GM18520 (cell line): ENCODE results near the gene GMNC.

ENCODE experiments used
- ATAC-seq: cut with Tn5 transposase; IDR thresholded peaks from one replicate; pipeline ENCODE4 v1.9.1; 2021; ENCODE audit not compliant: unreplicated experiment

GMNC gene

GRCh38 chr3:190853464-190853863 lies 9.0 kb downstream of the GMNC start:
- ATAC-seq = no peak

DNA sequence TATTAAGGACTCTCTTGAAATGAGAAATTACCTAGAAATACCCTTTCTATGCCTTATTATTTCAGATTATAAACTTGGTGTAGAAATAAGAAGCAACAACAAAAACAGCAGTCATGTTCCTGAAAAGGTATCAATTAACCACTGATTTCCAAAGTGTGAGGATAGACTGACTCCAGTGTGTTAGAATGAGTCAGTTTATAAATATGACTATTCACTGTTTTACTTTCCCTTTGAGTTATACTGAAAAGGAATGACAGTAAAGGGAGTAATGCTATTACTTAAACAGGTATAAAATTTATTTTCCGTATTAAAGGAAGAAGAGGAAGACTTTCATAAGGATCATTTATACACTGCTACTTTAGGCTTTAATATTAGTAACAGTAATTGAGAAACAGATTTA lies 12.9 kb downstream of the GMNC start:
- ATAC-seq = no peak

DNA sequence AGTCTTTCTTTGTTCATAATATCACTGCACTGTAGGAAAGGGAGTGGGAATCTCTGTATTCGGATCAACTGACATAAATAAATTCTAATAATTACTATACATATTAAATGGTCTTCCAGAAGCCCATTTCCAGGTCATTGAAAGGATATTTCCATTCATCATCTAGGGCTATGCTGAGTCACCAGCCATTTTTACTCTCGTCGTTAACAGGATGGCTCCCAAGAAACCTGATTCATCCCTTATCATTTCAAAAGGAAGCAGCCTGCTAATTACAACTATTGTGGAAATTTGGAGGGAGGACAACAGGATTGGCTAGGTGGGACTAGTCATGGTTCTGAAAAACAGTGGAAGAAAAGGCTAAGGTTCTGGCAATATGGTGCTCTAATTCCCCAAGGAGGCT lies 13.6 kb downstream of the GMNC start:
- ATAC-seq = no peak

GRCh38 chr3:190847436-190847835 lies 15.1 kb downstream of the GMNC start:
- ATAC-seq = no peak

DNA sequence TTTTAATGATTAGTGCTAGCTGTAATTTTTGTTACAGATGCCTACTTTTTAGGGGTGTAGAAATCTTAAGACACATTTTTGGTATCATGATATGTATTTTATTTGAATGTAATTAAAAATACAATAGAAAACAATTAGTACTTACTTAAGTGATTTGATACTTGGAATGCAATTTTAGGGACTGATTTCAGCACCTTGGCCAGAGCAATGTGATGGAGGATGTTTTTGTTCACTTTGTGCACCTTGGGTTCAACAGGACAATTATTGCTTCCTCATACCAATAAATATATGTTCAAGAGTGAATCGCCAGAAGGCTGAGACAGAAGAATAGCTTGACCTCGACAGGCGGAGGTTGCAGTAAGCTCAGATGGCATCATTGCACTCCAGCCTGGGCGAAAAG lies 22.3 kb downstream of the GMNC start:
- ATAC-seq = no peak

GRCh38 chr3:190831225-190831624 lies 31.3 kb downstream of the GMNC start:
- no peak for ATAC-seq

DNA sequence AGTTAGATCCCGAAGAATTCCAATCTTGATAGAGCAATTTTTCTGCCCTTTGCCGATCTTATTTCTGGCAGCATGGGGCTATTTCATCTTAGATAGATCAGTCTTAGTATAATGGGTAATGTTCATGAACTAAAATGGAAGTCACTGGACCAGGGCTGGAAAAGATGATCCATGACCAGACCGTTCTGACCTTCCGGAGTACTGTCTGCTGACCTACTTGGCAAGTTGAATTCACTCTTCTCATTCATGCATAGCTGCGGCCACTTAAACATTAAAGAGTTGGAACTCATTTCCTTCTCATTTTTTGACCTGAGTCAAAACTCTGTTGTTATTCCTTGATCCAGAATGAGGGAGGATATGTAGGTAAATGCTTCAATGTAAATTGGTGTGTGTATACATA lies 32.5 kb downstream of the GMNC start:
- ATAC-seq = no peak

GRCh38 chr3:190826018-190826417 lies 36.5 kb downstream of the GMNC start:
- no peak for ATAC-seq

GRCh38 chr3:190825386-190826016 lies 37.0 kb downstream of the GMNC start:
- ATAC-seq = no peak

DNA sequence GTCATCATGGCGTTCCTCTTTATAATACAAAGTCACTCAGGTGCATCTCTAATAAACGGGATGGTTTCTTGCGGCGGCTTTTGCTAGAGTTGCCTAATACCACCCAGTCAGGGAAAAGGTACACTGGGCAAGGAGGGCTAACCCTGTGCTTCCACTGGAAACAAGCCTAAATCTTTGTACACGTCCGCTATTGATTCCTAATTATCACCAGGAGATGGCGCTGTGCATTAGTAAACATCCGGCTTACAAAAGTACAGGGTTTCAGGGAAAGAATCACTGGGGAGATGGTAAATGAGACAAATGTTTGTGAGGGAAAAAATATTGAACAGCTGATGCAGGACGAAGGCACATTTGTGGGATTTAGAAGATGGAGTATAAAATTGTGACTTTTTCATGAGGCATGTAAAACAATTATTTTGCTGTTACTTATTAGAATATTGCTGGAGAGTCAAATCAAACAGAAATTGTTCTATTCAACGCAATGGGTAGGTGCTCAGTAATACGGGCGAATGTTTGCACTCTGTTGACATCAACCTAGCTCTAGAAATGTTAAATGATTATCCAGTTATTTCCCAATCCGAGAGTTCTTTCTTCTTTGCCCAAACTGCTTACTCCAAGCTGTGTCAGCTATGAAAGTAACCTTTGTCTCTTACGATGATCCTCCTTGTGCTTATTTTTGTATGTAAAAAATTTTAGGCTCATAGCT lies 50.6 kb downstream of the GMNC start:
- ATAC-seq = peak; percentile 51

DNA sequence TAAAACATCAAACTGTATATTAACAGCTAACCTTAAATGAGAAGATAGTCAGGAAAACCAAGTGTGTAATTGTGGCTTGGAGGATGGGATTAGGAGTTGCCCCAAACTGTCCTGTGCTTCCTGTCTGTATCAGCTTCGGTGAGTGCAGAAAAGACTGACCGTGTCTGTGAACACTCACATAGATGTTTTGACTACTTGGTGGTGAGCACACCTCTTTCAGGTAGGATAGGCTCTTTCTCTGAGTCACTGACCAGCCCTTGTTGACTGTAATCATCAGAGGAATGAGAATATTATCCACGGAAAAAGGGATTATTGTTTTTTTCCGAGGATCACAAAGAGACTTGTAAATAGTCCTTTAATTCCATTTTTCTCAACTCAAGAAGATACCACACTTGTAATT lies 51.5 kb downstream of the GMNC start:
- no peak for ATAC-seq

DNA sequence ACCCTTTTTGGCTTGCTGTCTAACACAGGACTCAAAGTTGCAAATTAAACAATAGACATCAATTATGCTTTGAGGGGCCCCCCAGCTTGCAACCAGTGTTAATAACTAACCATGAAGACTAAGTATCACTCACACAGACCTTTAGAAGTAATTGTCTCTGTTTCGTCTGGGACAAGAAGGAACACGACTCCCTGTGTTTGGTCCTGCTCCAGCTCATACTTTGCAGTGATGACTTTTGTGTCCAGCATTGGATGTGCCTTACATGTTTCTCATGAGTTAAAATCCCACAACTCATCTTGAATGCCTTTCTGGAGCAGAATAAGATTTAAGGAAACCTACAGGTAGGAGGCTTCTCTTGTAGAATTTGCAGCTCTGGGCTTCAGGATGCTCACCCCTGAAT lies 53.1 kb downstream of the GMNC start:
- ATAC-seq = no peak

GRCh38 chr3:190807719-190808375 lies 54.6 kb downstream of the GMNC start:
- ATAC-seq = no peak
